Uterus (tissue), 4 donors: ENCODE data around the gene CRYBG1. TPM values are rescaled to one million over a fixed set of nuclear protein-coding genes. Genes with fewer than 3 reads are reported as not detected.

Experiments
- DNase-seq, 2 donors: peaks; one replicate each; pipeline ENCODE4 v3.0.0-alpha.2; 2019 to 2020
- H3K27ac ChIP-seq, 2 donors: fragments of 200-600 bp; sonication (generic); 1 replicate in 1 of 2; 2 replicates in 1 of 2; pipeline ENCODE4 v1.5.1; 2016 to 2018
- H3K27me3 ChIP-seq, 2 donors: fragments of 200-600 bp; sonication (generic); one replicate each; pipeline ENCODE4 v1.5.1; 2018 to 2019; ENCODE audit warnings: control low read depth in 1 of 2
- H3K36me3 ChIP-seq, 2 donors: fragments of 200-600 bp; sonication (generic); one replicate each; pipeline ENCODE4 v1.5.1; 2019; ENCODE audit warnings: control low read depth in 1 of 2
- H3K4me1 ChIP-seq, 2 donors: fragments of 200-600 bp; sonication (generic); one replicate each; pipeline ENCODE4 v1.5.1; 2018 to 2019; ENCODE audit warnings: control low read depth in 1 of 2
- H3K4me3 ChIP-seq, 2 donors: fragments of 200-600 bp; sonication (generic); 1 replicate in 1 of 2; 2 replicates in 1 of 2; pipeline ENCODE4 v1.5.1; 2018 to 2019; ENCODE audit warnings: mild to moderate bottlenecking in 1 of 2
- H3K9me3 ChIP-seq, 2 donors: fragments of 200-600 bp; sonication (generic); one replicate each; pipeline ENCODE4 v1.5.1; 2019; ENCODE audit warnings: control low read depth in 1 of 2
- CTCF ChIP-seq, 4 experiments: fragments of 200-600 bp in 2 of 4; fragments of 450-650 bp in 2 of 4; sonication (generic) in 2 of 4; IDR thresholded peaks; one replicate each; pipeline ENCODE4 v1.5.1; 2016 to 2019; ENCODE audit warnings: antibody characterized with exemption in 4 of 4, mild to moderate bottlenecking in 2 of 4, moderate library complexity in 1 of 4
- POLR2A ChIP-seq, 2 donors: fragments of 450-650 bp; IDR thresholded peaks; one replicate each; pipeline ENCODE4 v1.6.1; 2016; ENCODE audit warnings: antibody characterized with exemption in 2 of 2, mild to moderate bottlenecking in 1 of 2, moderate library complexity in 1 of 2
- intact Hi-C: fragments of 100-400 bp; cut with DNase I; formaldehyde crosslinking; loops from one replicate; pipeline ENCODE4 v1.15.1; 2023; ENCODE audit warnings: low total_unique reads
- total RNA-seq, 4 donors: library from RNA; depleted of rRNA in 3 of 4; stranded (reverse); fragments of >200 nt in 3 of 4; gene quantifications; one replicate each; pipeline versions ENCODE4 v1.1.0 to v1.2.4, GENCODE V29; 2014 to 2023
- donor health status: DM: yes; HTN: yes; CAD: no.

The CRYBG1 gene
- total RNA-seq, 4 donors from 2014 or later, result 3.6 to 65.3 (median 8.9) TPM

- TF ChIP-seq CTCF (IDR thresholded peaks at IDR 0.05) (no peak), POLR2A (IDR thresholded peaks at IDR 0.05) (no peak)
- Histone ChIP-seq H3K36me3 (no peaks in the 10 kb centered on the region), H3K9me3 (no peaks in the 10 kb centered on the region), H3K27ac (no peak overlapping the region), H3K27me3 (peaks cover 0 to 10% of the 10 kb centered on the region in 2 donors), H3K4me1 (peaks cover 0 to 16% of the 10 kb centered on the region in 2 donors), H3K4me3 (no peak overlapping the region)
- intact Hi-C loops, result no loop called here
- no peak for DNase-seq
Observed at GRCh38 chr6:106508834-106509233, 148.3 kb downstream of the CRYBG1 start.

- Histone ChIP-seq H3K9me3 (no peaks in the 10 kb centered on the region), H3K27ac (no peak overlapping the region), H3K4me3 (peak overlapping the region in 1 of 2 donors; percentile 25), H3K36me3 (no peaks in the 10 kb centered on the region), H3K4me1 (peaks cover 0 to 16% of the 10 kb centered on the region in 2 donors), H3K27me3 (peaks cover 0 to 10% of the 10 kb centered on the region in 2 donors)
- TF ChIP-seq POLR2A (IDR thresholded peaks at IDR 0.05), result no peak
- no peak for TF ChIP-seq CTCF (IDR thresholded peaks at IDR 0.05)
- no peak for DNase-seq
- intact Hi-C loops, result no loop called here
Observed at GRCh38 chr6:106509420-106510089, 149.0 kb downstream of the CRYBG1 start.

GRCh38 chr6:106510090-106510970 lies 149.8 kb downstream of the CRYBG1 start:
- DNase-seq, result peak; percentile 42 to 44
- H3K27me3 ChIP-seq, result peaks cover 0 to 10% of the 10 kb centered on the region in 2 donors
- H3K27ac ChIP-seq, result no peak overlapping the region
- H3K36me3 ChIP-seq, result no peaks in the 10 kb centered on the region
- peak overlapping the region; percentile 15 to 25 for H3K4me3 ChIP-seq
- peaks cover 0 to 16% of the 10 kb centered on the region in 2 donors for H3K4me1 ChIP-seq
- TF ChIP-seq POLR2A (IDR thresholded peaks at IDR 0.05), result no peak
- TF ChIP-seq CTCF (IDR thresholded peaks at IDR 0.05), result no peak
- intact Hi-C loops, result no loop called here
- no peaks in the 10 kb centered on the region for H3K9me3 ChIP-seq

- Histone ChIP-seq H3K27ac (peak overlapping the region; percentile 69 to 82), H3K36me3 (no peaks in the 10 kb centered on the region), H3K4me3 (peak overlapping the region; percentile 58 to 77), H3K27me3 (peaks cover 0 to 10% of the 10 kb centered on the region in 2 donors), H3K4me1 (peaks cover 0 to 16% of the 10 kb centered on the region in 2 donors), H3K9me3 (no peaks in the 10 kb centered on the region)
- TF ChIP-seq CTCF (IDR thresholded peaks at IDR 0.05) (no peak), POLR2A (IDR thresholded peaks at IDR 0.05) (no peak)
- intact Hi-C loops, result no loop called here
- DNase-seq, result peak in 1 of 2 donors; percentile 16
Observed at GRCh38 chr6:106511288-106512047, 151.0 kb downstream of the CRYBG1 start.
